Stimulated activated CD8-positive, alpha-beta memory T cell treated with anti-CD3 and anti-CD28 coated beads, Interleukin-7, amount 100 ng/mL, for 4 hours (primary cell): ENCODE measurements around the gene NUP133.
"Not testable (repeated sequence)": the region's sequence is repeated elsewhere in the genome, so short reads cannot be mapped to it uniquely, and the experiment has no call there.

ENCODE experiments used
- DNase-seq, 2 donors: peaks; one replicate each; pipeline ENCODE4 v3.0.0-alpha.2; 2020; ENCODE audit warnings: low read depth in 2 of 2

Gene NUP133

GRCh38 chr1:229418586-229418985 is 89.6 kb downstream of the NUP133 start:
- DNase-seq, result not testable (repeated sequence)

- not testable (repeated sequence) for DNase-seq
Measured at GRCh38 chr1:229412810-229413209, 95.3 kb downstream of the NUP133 start.

- no peak for DNase-seq
Measured at GRCh38 chr1:229412056-229412455, 96.1 kb downstream of the NUP133 start.

DNA sequence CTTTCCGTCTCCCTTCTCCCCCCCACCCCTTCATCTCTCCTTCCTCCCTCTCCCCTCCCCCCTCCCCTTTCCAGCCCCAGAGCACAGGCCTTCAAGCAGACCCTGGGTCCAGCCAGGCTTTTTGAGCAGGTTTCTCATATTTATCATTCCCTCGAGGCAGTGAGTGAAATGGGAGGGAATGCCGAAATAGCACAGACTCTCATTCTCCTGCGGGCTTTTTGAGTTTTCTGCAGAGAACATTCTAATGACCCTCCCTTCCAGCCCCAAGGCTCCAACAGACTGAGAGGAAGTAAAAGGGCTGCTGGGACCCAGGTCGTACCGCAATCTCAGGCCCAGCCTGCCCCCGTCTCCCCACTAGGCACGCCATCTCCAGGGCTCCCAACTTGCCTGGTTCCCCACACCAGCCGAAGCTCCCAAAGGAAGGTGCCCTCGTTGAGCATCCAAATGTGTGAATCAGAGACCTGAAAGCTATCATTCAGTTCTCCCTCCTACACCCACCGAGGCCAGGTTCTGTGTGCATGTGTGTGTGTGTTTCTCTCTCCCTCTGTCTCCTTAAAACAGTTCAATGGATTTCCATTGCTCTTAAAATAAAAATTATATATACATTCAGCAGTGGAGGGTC is 96.6 kb downstream of the NUP133 start:
- no peak for DNase-seq

DNA sequence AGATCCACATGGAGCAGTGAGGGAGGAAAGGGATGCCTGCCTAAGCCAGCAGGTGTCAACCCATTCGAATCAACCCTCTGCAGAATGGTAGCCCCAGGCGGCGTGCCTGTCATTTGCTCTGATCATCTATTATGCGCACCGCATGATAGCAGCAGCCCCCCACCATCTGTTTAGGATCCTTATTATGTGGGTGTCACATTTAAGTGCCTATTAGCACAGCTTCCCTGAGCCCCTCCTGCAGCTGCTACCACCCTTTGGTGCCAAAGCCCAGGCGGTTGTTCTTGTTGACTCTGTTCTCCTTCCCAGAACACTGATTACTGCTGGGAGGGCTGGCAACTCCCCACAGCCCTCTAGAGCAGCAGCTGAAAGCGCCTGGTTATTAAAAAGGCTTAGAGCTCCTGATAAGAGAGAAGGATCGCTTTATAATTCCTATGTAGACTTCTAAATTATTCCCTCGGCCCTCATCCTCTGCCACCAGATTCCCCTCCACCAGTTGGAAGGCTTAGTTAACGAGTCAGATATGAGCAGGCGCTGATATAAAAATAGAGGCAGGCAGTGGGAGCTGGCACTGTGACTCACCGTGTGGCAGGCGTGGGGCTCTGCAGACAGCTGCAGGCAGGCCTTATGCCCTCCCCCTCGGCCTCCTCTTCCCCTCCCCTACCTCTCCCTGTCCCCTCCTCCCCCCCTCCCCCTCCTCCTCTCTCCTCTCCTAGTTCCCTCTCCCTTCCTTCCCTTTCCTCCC is 97.3 kb downstream of the NUP133 start:
- DNase-seq, result no peak

GRCh38 chr1:229410370-229410691 is 97.8 kb downstream of the NUP133 start:
- DNase-seq, result no peak

- no peak for DNase-seq
Measured at GRCh38 chr1:229409616-229410369, 98.3 kb downstream of the NUP133 start.

DNA sequence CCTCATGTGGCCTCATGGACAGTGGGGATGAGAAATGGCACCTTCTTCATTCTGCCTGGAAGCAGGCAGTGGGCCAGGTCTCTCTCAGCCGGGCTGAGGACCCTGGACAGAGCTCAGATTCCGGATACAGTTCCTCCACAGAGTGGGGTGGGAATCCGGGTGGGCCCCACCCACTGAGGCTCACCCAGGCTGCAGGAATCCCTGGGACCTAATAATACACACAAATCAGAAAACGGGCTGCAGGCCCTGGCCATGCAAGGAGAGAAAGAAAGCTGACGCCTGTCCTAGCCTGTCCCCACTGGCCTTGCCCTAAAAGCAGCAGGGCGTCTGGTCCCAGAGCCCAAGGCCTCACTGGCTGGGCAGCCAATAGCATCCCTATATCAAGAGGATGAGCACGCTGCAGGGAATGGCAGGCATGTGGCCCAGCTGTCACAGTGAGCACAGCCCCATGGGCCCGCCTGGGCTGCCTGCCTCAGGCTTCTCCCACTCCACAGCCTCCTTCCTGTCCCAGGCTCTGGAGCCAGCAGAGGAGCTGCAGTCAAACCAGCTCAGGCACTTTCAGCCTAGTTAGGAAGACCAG is 99.6 kb downstream of the NUP133 start:
- DNase-seq, result no peak

GRCh38 chr1:229407206-229408026 is 100.7 kb downstream of the NUP133 start:
- DNase-seq, result no peak

GRCh38 chr1:229406798-229407197 is 101.3 kb downstream of the NUP133 start:
- no peak for DNase-seq

- no peak for DNase-seq
Measured at GRCh38 chr1:229403573-229403972, 104.6 kb downstream of the NUP133 start.

DNA sequence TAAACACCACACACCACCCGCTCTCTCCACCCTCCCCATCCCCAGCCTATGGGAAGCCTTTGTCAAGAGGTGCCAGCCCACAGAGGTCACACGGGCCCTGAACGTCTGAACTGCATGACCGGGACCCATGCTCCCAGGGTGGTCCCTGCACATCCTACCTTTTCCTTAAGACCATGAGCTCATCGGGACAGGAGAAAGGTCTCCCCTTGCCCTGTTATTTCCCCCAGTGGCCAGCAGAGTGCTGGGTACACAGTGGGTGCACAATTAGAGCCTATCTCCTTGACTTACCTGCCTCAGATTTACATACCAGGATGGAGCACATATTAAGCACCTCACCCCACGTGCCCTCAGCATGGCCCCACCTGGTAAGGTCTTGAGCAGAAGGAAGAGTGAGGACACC is 105.1 kb downstream of the NUP133 start:
- DNase-seq, result no peak

- DNase-seq, result not testable (repeated sequence)
Measured at GRCh38 chr1:229402329-229402728, 105.8 kb downstream of the NUP133 start.

- no peak for DNase-seq
Measured at GRCh38 chr1:229397762-229398161, 110.4 kb downstream of the NUP133 start.

- no peak for DNase-seq
Measured at GRCh38 chr1:229396585-229397206, 111.4 kb downstream of the NUP133 start.

GRCh38 chr1:229394517-229394916 is 113.6 kb downstream of the NUP133 start:
- not testable (repeated sequence) for DNase-seq

DNA sequence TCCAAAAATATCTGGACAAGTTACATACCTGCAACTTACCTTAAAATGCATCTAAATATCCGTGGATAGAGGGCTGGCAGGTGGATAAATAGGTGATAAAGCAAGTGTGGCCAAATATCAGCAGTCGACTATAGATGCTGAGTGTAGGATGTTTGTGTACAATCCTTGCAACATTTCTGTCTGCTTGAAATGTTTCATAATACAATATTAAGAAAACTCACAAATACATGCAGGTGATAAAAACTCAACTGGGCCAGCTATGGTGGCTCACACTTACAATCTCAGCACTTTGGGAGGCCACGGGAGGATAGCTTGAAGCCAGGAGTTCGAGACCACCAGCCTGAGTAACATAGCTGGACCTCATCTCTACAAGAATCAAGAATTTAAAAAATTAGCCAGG is 115.2 kb downstream of the NUP133 start:
- DNase-seq, result no peak
